ENCODE measurements around the gene MYH10. TPM values are rescaled to one million over a fixed set of nuclear protein-coding genes. Genes with fewer than 3 reads are reported as not detected.

Gene MYH10
- total RNA-seq, 6 donors from 2014 or later = 73.3 to 246 (median 99.6) TPM

- DNase-seq (no peak), ATAC-seq (ENCODE audit: low FRiP score in 2 of 2) (no peak)
- H3K4me1 ChIP-seq = no peaks in the 10 kb centered on the region
- H3K36me3 ChIP-seq = no peaks in the 10 kb centered on the region
- no peak overlapping the region for H3K27ac ChIP-seq
- no peaks in the 10 kb centered on the region for H3K9me3 ChIP-seq
- WGBS, 2 donors = 96 to 97% methylated on average over 4 of the region's 4 CpGs
- H3K4me3 ChIP-seq = no peak overlapping the region
- H3K27me3 ChIP-seq = no peaks in the 10 kb centered on the region
- TF ChIP-seq EP300 (IDR thresholded peaks at IDR 0.05) (no peak), POLR2A (IDR thresholded peaks at IDR 0.05) (no peak), POLR2AphosphoS5 (IDR thresholded peaks at IDR 0.05) (no peak), CTCF (IDR thresholded peaks at IDR 0.05) (no peak)
Measured at GRCh38 chr17:8644507-8644902, 14.0 kb upstream of the MYH10 start.

- no peak for DNase-seq
- Histone ChIP-seq H3K36me3 (no peaks in the 10 kb centered on the region), H3K9me3 (no peaks in the 10 kb centered on the region), H3K4me1 (no peaks in the 10 kb centered on the region), H3K27ac (no peak overlapping the region), H3K4me3 (no peak overlapping the region), H3K27me3 (no peaks in the 10 kb centered on the region)
- ATAC-seq (ENCODE audit: low FRiP score in 2 of 2) = no peak
- WGBS, 2 donors = 83 to 87% methylated on average over 11 of the region's 11 CpGs
- no peak for TF ChIP-seq POLR2AphosphoS5 (IDR thresholded peaks at IDR 0.05)
- TF ChIP-seq POLR2A (IDR thresholded peaks at IDR 0.05) = no peak
- no peak for TF ChIP-seq CTCF (IDR thresholded peaks at IDR 0.05)
- no peak for TF ChIP-seq EP300 (IDR thresholded peaks at IDR 0.05)
Measured at GRCh38 chr17:8643855-8644506, 13.5 kb upstream of the MYH10 start.

- Histone ChIP-seq H3K4me1 (no peaks in the 10 kb centered on the region), H3K27me3 (no peaks in the 10 kb centered on the region), H3K9me3 (no peaks in the 10 kb centered on the region), H3K27ac (no peak overlapping the region), H3K4me3 (no peak overlapping the region), H3K36me3 (no peaks in the 10 kb centered on the region)
- TF ChIP-seq POLR2A (IDR thresholded peaks at IDR 0.05) = no peak
- TF ChIP-seq EP300 (IDR thresholded peaks at IDR 0.05) = no peak
- no peak for TF ChIP-seq CTCF (IDR thresholded peaks at IDR 0.05)
- no peak for TF ChIP-seq POLR2AphosphoS5 (IDR thresholded peaks at IDR 0.05)
- no peak for DNase-seq
- WGBS, 2 donors = 73 to 86% methylated on average over 1 of the region's 1 CpG
- ATAC-seq (ENCODE audit: low FRiP score in 2 of 2) = no peak
Measured at GRCh38 chr17:8639709-8640108, 9.2 kb upstream of the MYH10 start.

GRCh38 chr17:8632061-8632460 lies 1.5 kb upstream of the MYH10 start:
- H3K36me3 ChIP-seq = no peaks in the 10 kb centered on the region
- TF ChIP-seq EP300 (IDR thresholded peaks at IDR 0.05) = no peak
- TF ChIP-seq CTCF (IDR thresholded peaks at IDR 0.05) = no peak
- TF ChIP-seq POLR2A (IDR thresholded peaks at IDR 0.05) = no peak
- TF ChIP-seq POLR2AphosphoS5 (IDR thresholded peaks at IDR 0.05) = no peak
- DNase-seq (no peak), ATAC-seq (ENCODE audit: low FRiP score in 2 of 2) (no peak)
- WGBS, 2 donors = 22 to 27% methylated on average over 3 of the region's 3 CpGs
- H3K4me1 ChIP-seq = peaks cover 12 to 25% (median 16%) of the 10 kb centered on the region in 4 donors
- H3K27me3 ChIP-seq = peaks cover 0 to 20% (median 5%) of the 10 kb centered on the region in 4 donors
- no peaks in the 10 kb centered on the region for H3K9me3 ChIP-seq
- no peak overlapping the region for H3K27ac ChIP-seq
- H3K4me3 ChIP-seq = no peak overlapping the region

- H3K36me3 ChIP-seq = no peaks in the 10 kb centered on the region
- no peak for TF ChIP-seq POLR2A (IDR thresholded peaks at IDR 0.05)
- no peak for TF ChIP-seq EP300 (IDR thresholded peaks at IDR 0.05)
- TF ChIP-seq POLR2AphosphoS5 (IDR thresholded peaks at IDR 0.05) = no peak
- no peak for TF ChIP-seq CTCF (IDR thresholded peaks at IDR 0.05)
- peaks cover 12 to 25% (median 16%) of the 10 kb centered on the region in 4 donors for H3K4me1 ChIP-seq
- ATAC-seq (ENCODE audit: low FRiP score in 2 of 2) (no peak), DNase-seq (no peak)
- peaks cover 0 to 20% (median 5%) of the 10 kb centered on the region in 4 donors for H3K27me3 ChIP-seq
- peak overlapping the region; percentile 71 to 89 (median 81) for H3K27ac ChIP-seq
- peak overlapping the region; percentile 69 to 90 (median 74) for H3K4me3 ChIP-seq
- WGBS, 2 donors = 3 to 7% methylated on average over 6 to 13 of the region's 13 CpGs
- no peaks in the 10 kb centered on the region for H3K9me3 ChIP-seq
Measured at GRCh38 chr17:8631554-8631877, 991 bp upstream of the MYH10 start.

All from upper lobe of left lung (tissue), 6 donors.